Endothelial cell of umbilical vein (primary cell): ENCODE data around the gene RAB5IF. TPM values are rescaled to one million over a fixed set of nuclear protein-coding genes. Genes with fewer than 3 reads are reported as not detected.

ENCODE experiments used
- BruUV-seq: library from RNA; stranded (reverse); fragments of 400-500 nt; replicated peaks from 2 replicates; lab custom pipeline; 2021; lab: Mats Ljungman, UMichigan
- CTCF ChIA-PET: fragments of 300-600, 350-600 bp; sonication (Branson Sonifier 250); formaldehyde crosslinking; loops from one replicate; lab custom pipeline; 2021; ENCODE audit warnings: antibody characterized with exemption, inconsistent platforms; lab: Charles Lee
- POLR2A ChIA-PET: fragments of 300-600, 350-600 bp; sonication (Branson Sonifier 250); formaldehyde crosslinking; loops from one replicate; lab custom pipeline; 2021; ENCODE audit warnings: antibody characterized with exemption, inconsistent platforms; lab: Charles Lee
- DNase-seq: peaks from one replicate; pipeline ENCODE4 v3.0.0-alpha.2; 2011; ENCODE audit warnings: low read depth, low spot score
- FAIRE-seq: peaks from 2 replicates; lab custom pipeline; 2011; peaks lifted over from hg19 to GRCh38; lab: Jason Lieb, UNC
- H2AFZ ChIP-seq: 2 replicates; pipeline ENCODE4 v1.6.0; 2012; ENCODE audit warnings: low read depth, low read length, control low read depth, inconsistent platforms
- H3K27ac ChIP-seq: 2 replicates; pipeline ENCODE4 v1.5.1; 2011; ENCODE audit warnings: low read depth, mild to moderate bottlenecking, control low read depth, low read length, moderate library complexity; ENCODE audit not compliant: insufficient read depth
- H3K27me3 ChIP-seq, 2 experiments: 2 replicates each; pipeline versions ENCODE4 v1.6.0 to v1.6.1; 2011; ENCODE audit warnings: low read length in 2 of 2, mixed read lengths in 1 of 2; ENCODE audit not compliant: control insufficient read depth in 2 of 2, insufficient read depth in 2 of 2
- H3K36me3 ChIP-seq, 2 experiments: 2 replicates in 1 of 2; 3 replicates in 1 of 2; pipeline ENCODE4 v1.5.1; 2011; ENCODE audit warnings: low read length in 2 of 2, mild to moderate bottlenecking in 1 of 2, moderate library complexity in 1 of 2; ENCODE audit not compliant: control insufficient read depth in 2 of 2, insufficient read depth in 2 of 2; ENCODE audit errors: extremely low read depth in 1 of 2
- H3K4me1 ChIP-seq: 3 replicates; pipeline ENCODE4 v1.5.1; 2011; ENCODE audit warnings: mild to moderate bottlenecking, low read length; ENCODE audit not compliant: control insufficient read depth, insufficient read depth; ENCODE audit errors: extremely low read depth
- H3K4me2 ChIP-seq: 2 replicates; pipeline ENCODE4 v1.6.1; 2011; ENCODE audit warnings: low read length, control low read depth, mixed read lengths; ENCODE audit not compliant: insufficient read depth
- H3K4me3 ChIP-seq, 3 experiments: fragments of 200-600 bp in 1 of 3; sonication (generic), shearing (Covaris generic) in 1 of 3; replicated peaks in 1 of 3; 2 replicates each; pipeline ENCODE4 v1.5.1; 2011 to 2016; ENCODE audit warnings: control low read depth in 3 of 3, low read length in 3 of 3, mild to moderate bottlenecking in 2 of 3, inconsistent platforms in 1 of 3, low read depth in 1 of 3, moderate library complexity in 1 of 3; ENCODE audit not compliant: insufficient read depth in 1 of 3
- H3K79me2 ChIP-seq: 2 replicates; pipeline ENCODE4 v1.6.0; 2012; ENCODE audit warnings: low read length, inconsistent platforms; ENCODE audit not compliant: control insufficient read depth, insufficient read depth
- H3K9ac ChIP-seq: replicated peaks from 2 replicates; pipeline ENCODE3; 2011; ENCODE audit warnings: low read length, control low read depth; ENCODE audit not compliant: insufficient read depth; ENCODE audit errors: extremely low read depth
- H3K9me1 ChIP-seq: replicated peaks from 3 replicates; pipeline ENCODE4 v1.6.0; 2011; ENCODE audit warnings: mild to moderate bottlenecking, low read length; ENCODE audit not compliant: control insufficient read depth, insufficient read depth; ENCODE audit errors: extremely low read depth
- H3K9me3 ChIP-seq: replicated peaks from 2 replicates; pipeline ENCODE4 v1.5.1; 2012; ENCODE audit warnings: low read length, inconsistent platforms; ENCODE audit not compliant: control insufficient read depth, insufficient read depth
- H4K20me1 ChIP-seq: replicated peaks from 2 replicates; pipeline ENCODE3; 2011; ENCODE audit warnings: mild to moderate bottlenecking, low read length; ENCODE audit not compliant: control insufficient read depth, insufficient read depth; ENCODE audit errors: extremely low read depth
- EZH2 ChIP-seq: IDR thresholded peaks from 2 replicates; pipeline ENCODE4 v1.6.1; 2012; ENCODE audit warnings: borderline replicate concordance, low read depth, mild to moderate bottlenecking, moderate library complexity, low read length, inconsistent platforms; ENCODE audit not compliant: severe bottlenecking
- FOS ChIP-seq: IDR thresholded peaks from 2 replicates; pipeline ENCODE4 v1.6.1; 2011; ENCODE audit warnings: mild to moderate bottlenecking, low read length, moderate library complexity, borderline replicate concordance; ENCODE audit not compliant: insufficient read depth
- GATA2 ChIP-seq: IDR thresholded peaks from 2 replicates; pipeline ENCODE4 v1.7.0; 2011; ENCODE audit warnings: low read depth, mild to moderate bottlenecking, moderate library complexity, mixed read lengths, low read length; ENCODE audit not compliant: insufficient read length, insufficient read depth
- JUN ChIP-seq: IDR thresholded peaks from 2 replicates; pipeline ENCODE4 v1.6.1; 2011; ENCODE audit warnings: borderline replicate concordance, low read depth; ENCODE audit not compliant: insufficient read length, insufficient read depth
- MYC ChIP-seq: IDR thresholded peaks from one replicate; pipeline ENCODE4 v1.6.1; 2011; ENCODE audit warnings: mild to moderate bottlenecking, low read depth, low read length
- POLR2A ChIP-seq: IDR thresholded peaks from 2 replicates; pipeline ENCODE4 v1.6.1; 2012; ENCODE audit warnings: low read depth, mild to moderate bottlenecking, control low read depth, low read length
- POLR2AphosphoS5 ChIP-seq: IDR thresholded peaks from 2 replicates; pipeline ENCODE4 v1.6.1; 2012; ENCODE audit warnings: low read depth, mild to moderate bottlenecking, control low read depth, low read length, moderate library complexity; ENCODE audit not compliant: insufficient read depth
- dilution Hi-C: fragments of 300-500 bp; cut with MboI; formaldehyde crosslinking; loops from one replicate; pipeline ENCODE4 v1.15.0; 2019; ENCODE audit warnings: low sequenced_read_pairs; ENCODE audit not compliant: extremely low pct_ligation_motif_present
- intact Hi-C: fragments of 100-400 bp; cut with micrococcal nuclease; formaldehyde crosslinking; loops from one replicate; pipeline ENCODE4 v1.10.0; 2022
- polyA plus RNA-seq, 4 experiments: library from polyadenylated mRNA; depleted of rRNA in 3 of 4; stranded (reverse) in 3 of 4; unstranded in 1 of 4; fragments of >200 nt; gene quantifications; 2 replicates each; pipeline versions ENCODE4 v1.2.1 to v1.2.3, GENCODE V29; 2011 to 2012; ENCODE audit warnings: missing spikeins in 1 of 4
- total RNA-seq: library from RNA; stranded (reverse); gene quantifications from 2 replicates; pipeline ENCODE4 v1.2.3, GENCODE V29; 2021
- TF ChIP-seq, protein P1 (sequence below): IDR thresholded peaks from 2 replicates; pipeline ENCODE4 v1.6.1; 2011; ENCODE audit not compliant: insufficient read depth, insufficient read length
- TF ChIP-seq, protein P2 (sequence below), 2 donors: IDR thresholded peaks; 1 replicate in 1 of 2; 2 replicates in 1 of 2; pipeline ENCODE4 v1.5.1; 2011; ENCODE audit warnings: low read length in 2 of 2, mild to moderate bottlenecking in 2 of 2, moderate library complexity in 2 of 2, control low read depth in 1 of 2, inconsistent platforms in 1 of 2, low read depth in 1 of 2; ENCODE audit not compliant: insufficient read depth in 1 of 2; ENCODE audit errors: extremely low read depth in 1 of 2

RAB5IF gene
- total and polyA plus RNA-seq, 2 donors (not counting 3 experiments of a cell fraction or from before 2014, with no cell fraction given), result 113 to 162 TPM

GRCh38 chr20:36641506-36641843 is 35.9 kb downstream of the RAB5IF start:
- intact Hi-C loops (no loop called here), dilution Hi-C loops (no loop called here)
- Histone ChIP-seq H3K79me2 (no peaks in the 10 kb centered on the region), H2AFZ (no peak overlapping the region), H3K4me3 (no peak overlapping the region), H3K9me3 (no peaks in the 10 kb centered on the region), H3K4me2 (no peak overlapping the region), H4K20me1 (no peaks in the 10 kb centered on the region), H3K9me1 (no peaks in the 10 kb centered on the region), H3K27ac (no peak overlapping the region), H3K27me3 (no peaks in the 10 kb centered on the region), H3K9ac (no peak overlapping the region), H3K36me3 (no peaks in the 10 kb centered on the region), H3K4me1 (no peaks in the 10 kb centered on the region)
- POLR2A ChIA-PET, result interaction anchor here (0.6 kb wide), 1 partner anchor 14 kb away, joined by 7 read pairs; no protein-coding TSS in a partner anchor
- no TSS peak for BruUV-seq
- FAIRE-seq (no peak), DNase-seq (no peak)
- CTCF ChIA-PET, result interaction anchor here (0.8 kb wide), 1 partner anchor 14 kb away, joined by 3 read pairs; no protein-coding TSS in a partner anchor
- TF ChIP-seq MYC, result no peak
- no peak for TF ChIP-seq POLR2AphosphoS5
- TF ChIP-seq, protein P1, sequence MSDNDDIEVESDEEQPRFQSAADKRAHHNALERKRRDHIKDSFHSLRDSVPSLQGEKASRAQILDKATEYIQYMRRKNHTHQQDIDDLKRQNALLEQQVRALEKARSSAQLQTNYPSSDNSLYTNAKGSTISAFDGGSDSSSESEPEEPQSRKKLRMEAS, result no peak
- TF ChIP-seq JUN, result no peak
- TF ChIP-seq EZH2, result no peak
- no peak for TF ChIP-seq POLR2A
- TF ChIP-seq, protein P2, sequence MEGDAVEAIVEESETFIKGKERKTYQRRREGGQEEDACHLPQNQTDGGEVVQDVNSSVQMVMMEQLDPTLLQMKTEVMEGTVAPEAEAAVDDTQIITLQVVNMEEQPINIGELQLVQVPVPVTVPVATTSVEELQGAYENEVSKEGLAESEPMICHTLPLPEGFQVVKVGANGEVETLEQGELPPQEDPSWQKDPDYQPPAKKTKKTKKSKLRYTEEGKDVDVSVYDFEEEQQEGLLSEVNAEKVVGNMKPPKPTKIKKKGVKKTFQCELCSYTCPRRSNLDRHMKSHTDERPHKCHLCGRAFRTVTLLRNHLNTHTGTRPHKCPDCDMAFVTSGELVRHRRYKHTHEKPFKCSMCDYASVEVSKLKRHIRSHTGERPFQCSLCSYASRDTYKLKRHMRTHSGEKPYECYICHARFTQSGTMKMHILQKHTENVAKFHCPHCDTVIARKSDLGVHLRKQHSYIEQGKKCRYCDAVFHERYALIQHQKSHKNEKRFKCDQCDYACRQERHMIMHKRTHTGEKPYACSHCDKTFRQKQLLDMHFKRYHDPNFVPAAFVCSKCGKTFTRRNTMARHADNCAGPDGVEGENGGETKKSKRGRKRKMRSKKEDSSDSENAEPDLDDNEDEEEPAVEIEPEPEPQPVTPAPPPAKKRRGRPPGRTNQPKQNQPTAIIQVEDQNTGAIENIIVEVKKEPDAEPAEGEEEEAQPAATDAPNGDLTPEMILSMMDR (IDR thresholded peaks at IDR 0.05; ENCODE audit: extremely low read depth in 1 of 2, insufficient read depth in 1 of 2, low read depth in 1 of 2, low read length in 2 of 2), result no peak
- no peak for TF ChIP-seq FOS
- no peak for TF ChIP-seq GATA2
